Bone marrow (tissue), 2 donors: ENCODE measurements around the gene SULT1C2.
"Not testable (repeated sequence)": the region's sequence is repeated elsewhere in the genome, so short reads cannot be mapped to it uniquely, and the experiment has no call there.

Experiments
- DNase-seq, 2 donors: peaks; one replicate each; lab custom pipeline; 2025; lab: John Stamatoyannopoulos, UW

SULT1C2 gene

GRCh38 chr2:108354136-108354535 is 65.4 kb downstream of the SULT1C2 start:
- DNase-seq = no peak

GRCh38 chr2:108355906-108356734 is 67.4 kb downstream of the SULT1C2 start:
- no peak for DNase-seq

- DNase-seq = not testable (repeated sequence)
Observed at GRCh38 chr2:108359336-108359735, 70.6 kb downstream of the SULT1C2 start.
